Breast epithelium (tissue), 4 donors: ENCODE results near the gene OSBPL2. TPM values are rescaled to one million over a fixed set of nuclear protein-coding genes. Genes with fewer than 3 reads are reported as not detected.

ENCODE experiments used
- DNase-seq, 2 donors: peaks; one replicate each; pipeline ENCODE4 v3.0.0-alpha.2; 2019; ENCODE audit warnings: low spot score in 2 of 2
- H3K27ac ChIP-seq, 2 donors: fragments of 200-600 bp; sonication (generic) in 1 of 2; one replicate each; pipeline ENCODE4 v1.5.1; 2016 to 2019; ENCODE audit warnings: mild to moderate bottlenecking in 1 of 2
- H3K27me3 ChIP-seq, 2 donors: fragments of 200-600 bp; sonication (generic) in 1 of 2; one replicate each; pipeline versions ENCODE4 v1.5.1 to v1.6.0; 2017 to 2019; ENCODE audit warnings: control low read depth in 1 of 2, mild to moderate bottlenecking in 1 of 2
- H3K36me3 ChIP-seq: fragments of 200-600 bp; one replicate; pipeline ENCODE4 v1.5.1; 2019
- H3K4me1 ChIP-seq, 2 donors: fragments of 200-600 bp; sonication (generic); one replicate each; pipeline ENCODE4 v1.5.1; 2016 to 2019; ENCODE audit warnings: control low read depth in 1 of 2
- H3K4me3 ChIP-seq, 3 donors: fragments of 200-600 bp; sonication (generic); 1 replicate in 2 of 3; 2 replicates in 1 of 3; pipeline ENCODE4 v1.5.1; 2016 to 2019; ENCODE audit warnings: mild to moderate bottlenecking in 3 of 3, moderate library complexity in 2 of 3
- H3K9me3 ChIP-seq, 2 donors: fragments of 200-600 bp; sonication (generic) in 1 of 2; one replicate each; pipeline ENCODE4 v1.5.1; 2016 to 2019; ENCODE audit warnings: control low read depth in 1 of 2
- CTCF ChIP-seq, 3 donors: fragments of 450-650 bp; IDR thresholded peaks; one replicate each; pipeline ENCODE4 v1.5.1; 2016 to 2017; ENCODE audit warnings: antibody characterized with exemption in 3 of 3, mild to moderate bottlenecking in 3 of 3, moderate library complexity in 3 of 3
- POLR2A ChIP-seq: fragments of 450-650 bp; IDR thresholded peaks from one replicate; pipeline ENCODE4 v1.6.1; 2016; ENCODE audit warnings: antibody characterized with exemption, mild to moderate bottlenecking, moderate library complexity
- POLR2AphosphoS5 ChIP-seq, 3 donors: sonication (generic); formaldehyde crosslinking; IDR thresholded peaks; one replicate each; pipeline ENCODE4 v1.6.1; 2017; ENCODE audit warnings: antibody characterized with exemption in 3 of 3
- intact Hi-C: fragments of 100-400 bp; cut with DNase I; formaldehyde crosslinking; loops from one replicate; pipeline ENCODE4 v1.15.1; 2023; ENCODE audit warnings: low total_unique reads
- total RNA-seq, 3 donors: library from RNA; depleted of rRNA; stranded (reverse); fragments of >200 nt; gene quantifications; one replicate each; pipeline ENCODE4 v1.1.0, GENCODE V29; 2016

The OSBPL2 gene
- total RNA-seq, 3 donors from 2014 or later: 25.0 to 46.1 (median 38.0) TPM

DNA sequence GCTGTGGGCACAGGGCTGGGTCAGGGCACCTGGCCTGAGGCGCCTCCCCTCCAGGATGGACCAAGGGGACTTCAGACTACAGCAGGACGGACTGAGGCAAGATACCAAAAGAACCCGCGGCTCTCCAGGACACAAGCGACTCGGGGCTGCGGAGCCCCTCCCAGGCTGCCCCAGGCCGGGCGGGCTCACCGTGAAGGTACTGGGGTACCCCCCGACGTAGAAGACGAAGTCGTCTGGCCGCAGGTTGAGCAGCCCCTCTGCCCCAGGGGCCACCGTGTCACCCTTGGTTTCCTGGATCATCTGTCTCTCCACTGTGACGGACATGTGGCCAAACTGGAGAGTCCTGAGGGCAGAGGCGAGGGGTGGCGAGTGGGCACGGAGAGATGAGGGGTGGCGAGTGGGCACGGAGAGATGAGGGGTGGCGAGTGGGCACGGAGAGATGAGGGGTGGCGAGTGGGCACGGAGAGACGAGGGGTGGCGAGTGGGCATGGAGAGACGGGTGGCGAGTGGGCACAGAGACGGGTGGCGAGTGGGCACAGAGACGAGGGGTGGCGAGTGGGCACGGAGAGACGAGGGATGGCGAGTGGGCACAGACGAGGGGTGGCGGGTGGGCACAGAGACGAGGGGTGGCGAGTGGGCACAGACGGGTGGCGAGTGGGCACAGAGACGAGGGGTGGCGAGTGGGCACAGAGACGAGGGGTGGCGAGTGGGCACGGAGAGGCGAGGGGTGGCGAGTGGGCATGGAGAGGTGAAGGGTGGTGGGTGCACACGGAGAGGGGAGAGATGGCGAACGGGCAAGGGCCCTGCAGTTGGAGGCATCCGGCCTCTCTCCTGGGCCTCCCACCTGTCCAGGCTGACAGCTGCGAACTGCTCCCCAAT, 75.4 kb downstream of the OSBPL2 start:
- no peak for DNase-seq
- no peaks in the 10 kb centered on the region for H3K4me1 ChIP-seq
- H3K27me3 ChIP-seq: no peaks in the 10 kb centered on the region
- H3K4me3 ChIP-seq: no peak overlapping the region
- intact Hi-C loops: loop anchor here (5.0 kb wide), 1 partner anchor 64 kb away; no protein-coding TSS in a partner anchor
- no peak for TF ChIP-seq POLR2A
- no peak for TF ChIP-seq POLR2AphosphoS5 (IDR thresholded peaks at IDR 0.05)
- H3K27ac ChIP-seq: no peak overlapping the region
- H3K9me3 ChIP-seq: no peaks in the 10 kb centered on the region
- no peaks in the 10 kb centered on the region for H3K36me3 ChIP-seq

GRCh38 chr20:62314339-62314638, 76.0 kb downstream of the OSBPL2 start:
- intact Hi-C loops: loop anchor here (5.0 kb wide), 1 partner anchor 63 kb away; no protein-coding TSS in a partner anchor
- DNase-seq: no peak
- Histone ChIP-seq H3K27me3 (no peaks in the 10 kb centered on the region), H3K4me3 (no peak overlapping the region), H3K9me3 (no peaks in the 10 kb centered on the region), H3K27ac (no peak overlapping the region), H3K36me3 (no peaks in the 10 kb centered on the region), H3K4me1 (no peaks in the 10 kb centered on the region)
- no peak for TF ChIP-seq POLR2A
- TF ChIP-seq CTCF (IDR thresholded peaks at IDR 0.05): no peak
- TF ChIP-seq POLR2AphosphoS5 (IDR thresholded peaks at IDR 0.05): no peak

GRCh38 chr20:62314711-62315302, 76.5 kb downstream of the OSBPL2 start:
- no peaks in the 10 kb centered on the region for H3K9me3 ChIP-seq
- DNase-seq: no peak
- H3K4me3 ChIP-seq: no peak overlapping the region
- no peak overlapping the region for H3K27ac ChIP-seq
- TF ChIP-seq POLR2AphosphoS5 (IDR thresholded peaks at IDR 0.05) (no peak), CTCF (IDR thresholded peaks at IDR 0.05) (no peak), POLR2A (no peak)
- intact Hi-C loops: loop anchor here (5.0 kb wide), 1 partner anchor 62 kb away; no protein-coding TSS in a partner anchor
- H3K36me3 ChIP-seq: no peaks in the 10 kb centered on the region
- no peaks in the 10 kb centered on the region for H3K4me1 ChIP-seq
- H3K27me3 ChIP-seq: no peaks in the 10 kb centered on the region

GRCh38 chr20:62315773-62316172, 77.5 kb downstream of the OSBPL2 start:
- Histone ChIP-seq H3K4me1 (no peaks in the 10 kb centered on the region), H3K27me3 (no peaks in the 10 kb centered on the region), H3K9me3 (no peaks in the 10 kb centered on the region), H3K36me3 (no peaks in the 10 kb centered on the region), H3K27ac (no peak overlapping the region), H3K4me3 (no peak overlapping the region)
- no peak for TF ChIP-seq CTCF (IDR thresholded peaks at IDR 0.05)
- TF ChIP-seq POLR2A: no peak
- no peak for TF ChIP-seq POLR2AphosphoS5 (IDR thresholded peaks at IDR 0.05)
- DNase-seq: no peak
- intact Hi-C loops: no loop called here

DNA sequence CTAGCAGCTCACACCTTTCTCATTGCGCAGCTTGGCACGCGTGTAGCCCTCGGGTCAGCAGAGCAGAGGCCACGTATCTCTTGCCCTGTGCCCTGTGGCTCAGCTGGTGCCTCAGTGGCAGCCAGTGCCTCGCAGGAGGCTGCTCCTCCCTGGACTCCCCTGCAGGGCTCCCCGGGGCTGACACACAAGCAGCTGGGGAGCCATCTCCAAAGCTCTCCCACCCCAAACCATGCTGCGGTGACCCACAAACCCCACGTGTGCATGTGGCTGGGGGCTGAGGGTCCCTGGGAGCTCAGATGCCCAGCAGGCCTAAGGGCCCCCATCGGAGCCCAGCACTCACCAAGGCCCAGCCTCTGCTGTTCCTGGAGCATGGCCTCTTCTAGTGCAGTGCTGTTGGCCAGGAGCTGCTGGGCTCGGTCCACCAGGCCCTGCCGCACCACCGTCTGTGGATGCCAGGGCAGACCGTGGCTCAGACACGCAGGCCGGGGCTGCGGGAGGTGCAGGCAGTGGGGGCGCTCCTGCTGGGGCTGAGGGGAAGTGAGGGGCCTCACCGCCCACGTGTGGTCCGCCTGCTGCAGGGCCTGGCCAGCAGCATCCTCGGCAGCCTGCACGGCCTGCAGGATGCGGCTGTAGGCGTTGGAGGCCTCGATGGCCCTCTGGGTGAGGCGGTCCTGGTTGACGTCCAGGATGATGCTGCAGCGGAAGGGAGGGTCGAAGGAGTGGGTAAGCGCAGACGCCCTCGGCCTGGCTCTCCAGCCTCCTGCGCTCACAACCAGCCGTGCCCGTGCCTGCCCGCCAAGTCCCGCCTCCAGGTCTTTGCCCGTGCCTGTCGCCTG, 78.2 kb downstream of the OSBPL2 start:
- no peaks in the 10 kb centered on the region for H3K4me1 ChIP-seq
- no peak overlapping the region for H3K4me3 ChIP-seq
- no peak overlapping the region for H3K27ac ChIP-seq

More for the DNA sequence above, 78.2 kb downstream of the OSBPL2 start:
- TF ChIP-seq CTCF (IDR thresholded peaks at IDR 0.05) (no peak), POLR2A (no peak), POLR2AphosphoS5 (IDR thresholded peaks at IDR 0.05) (no peak)
- Histone ChIP-seq H3K9me3 (no peaks in the 10 kb centered on the region), H3K27me3 (no peaks in the 10 kb centered on the region), H3K36me3 (no peaks in the 10 kb centered on the region)
- peak in 1 of 2 donors; percentile 72 for DNase-seq
- intact Hi-C loops: no loop called here
